Uterus (tissue), 4 donors: ENCODE measurements around the gene TRIM38. TPM values are rescaled to one million over a fixed set of nuclear protein-coding genes. Genes with fewer than 3 reads are reported as not detected.

ENCODE experiments used
- DNase-seq, 2 donors: peaks; one replicate each; pipeline ENCODE4 v3.0.0-alpha.2; 2019 to 2020
- H3K27ac ChIP-seq, 2 donors: fragments of 200-600 bp; sonication (generic); 1 replicate in 1 of 2; 2 replicates in 1 of 2; pipeline ENCODE4 v1.5.1; 2016 to 2018
- H3K27me3 ChIP-seq, 2 donors: fragments of 200-600 bp; sonication (generic); one replicate each; pipeline ENCODE4 v1.5.1; 2018 to 2019; ENCODE audit warnings: control low read depth in 1 of 2
- H3K36me3 ChIP-seq, 2 donors: fragments of 200-600 bp; sonication (generic); one replicate each; pipeline ENCODE4 v1.5.1; 2019; ENCODE audit warnings: control low read depth in 1 of 2
- H3K4me1 ChIP-seq, 2 donors: fragments of 200-600 bp; sonication (generic); one replicate each; pipeline ENCODE4 v1.5.1; 2018 to 2019; ENCODE audit warnings: control low read depth in 1 of 2
- H3K4me3 ChIP-seq, 2 donors: fragments of 200-600 bp; sonication (generic); 1 replicate in 1 of 2; 2 replicates in 1 of 2; pipeline ENCODE4 v1.5.1; 2018 to 2019; ENCODE audit warnings: mild to moderate bottlenecking in 1 of 2
- H3K9me3 ChIP-seq, 2 donors: fragments of 200-600 bp; sonication (generic); one replicate each; pipeline ENCODE4 v1.5.1; 2019; ENCODE audit warnings: control low read depth in 1 of 2
- POLR2A ChIP-seq, 2 donors: fragments of 450-650 bp; IDR thresholded peaks; one replicate each; pipeline ENCODE4 v1.6.1; 2016; ENCODE audit warnings: antibody characterized with exemption in 2 of 2, mild to moderate bottlenecking in 1 of 2, moderate library complexity in 1 of 2
- intact Hi-C: fragments of 100-400 bp; cut with DNase I; formaldehyde crosslinking; loops from one replicate; pipeline ENCODE4 v1.15.1; 2023; ENCODE audit warnings: low total_unique reads
- total RNA-seq, 4 donors: library from RNA; depleted of rRNA in 3 of 4; stranded (reverse); fragments of >200 nt in 3 of 4; gene quantifications; one replicate each; pipeline versions ENCODE4 v1.1.0 to v1.2.4, GENCODE V29; 2014 to 2023
- TF ChIP-seq, protein P1 (sequence below), 4 experiments: fragments of 200-600 bp in 2 of 4; fragments of 450-650 bp in 2 of 4; sonication (generic) in 2 of 4; IDR thresholded peaks; one replicate each; pipeline ENCODE4 v1.5.1; 2016 to 2019; ENCODE audit warnings: antibody characterized with exemption in 4 of 4, mild to moderate bottlenecking in 2 of 4, moderate library complexity in 1 of 4
- donor health status: DM: yes; HTN: yes; CAD: no.

TRIM38 gene
- total RNA-seq, 4 donors from 2014 or later = 9.1 to 18.5 (median 10.6) TPM

DNA sequence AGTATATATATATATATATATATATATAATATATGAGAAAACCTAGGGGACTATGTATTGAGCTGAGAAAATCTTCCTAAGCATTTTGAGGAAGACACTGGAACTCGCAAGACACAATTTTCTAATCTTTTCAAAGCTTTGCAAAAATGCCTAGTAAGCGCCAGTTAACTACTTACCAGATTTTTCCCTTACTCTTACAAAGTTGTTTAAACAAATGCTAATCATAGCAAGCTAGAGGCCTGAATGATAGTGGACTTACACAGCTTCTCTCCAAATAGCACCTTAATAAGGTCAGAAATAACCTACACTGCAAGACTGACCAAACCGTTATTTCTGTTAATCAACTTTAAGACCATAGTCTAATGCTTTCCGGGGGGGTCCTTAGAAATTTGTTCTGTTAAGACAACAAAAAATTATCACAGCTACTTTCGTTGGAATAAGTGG, 68.6 kb downstream of the TRIM38 start:
- no peaks in the 10 kb centered on the region for H3K27me3 ChIP-seq
- H3K36me3 ChIP-seq = no peaks in the 10 kb centered on the region
- DNase-seq = no peak
- H3K4me1 ChIP-seq = no peaks in the 10 kb centered on the region
- H3K27ac ChIP-seq = no peak overlapping the region
- intact Hi-C loops = no loop called here
- H3K4me3 ChIP-seq = no peak overlapping the region
- no peaks in the 10 kb centered on the region for H3K9me3 ChIP-seq
- TF ChIP-seq, protein P1, sequence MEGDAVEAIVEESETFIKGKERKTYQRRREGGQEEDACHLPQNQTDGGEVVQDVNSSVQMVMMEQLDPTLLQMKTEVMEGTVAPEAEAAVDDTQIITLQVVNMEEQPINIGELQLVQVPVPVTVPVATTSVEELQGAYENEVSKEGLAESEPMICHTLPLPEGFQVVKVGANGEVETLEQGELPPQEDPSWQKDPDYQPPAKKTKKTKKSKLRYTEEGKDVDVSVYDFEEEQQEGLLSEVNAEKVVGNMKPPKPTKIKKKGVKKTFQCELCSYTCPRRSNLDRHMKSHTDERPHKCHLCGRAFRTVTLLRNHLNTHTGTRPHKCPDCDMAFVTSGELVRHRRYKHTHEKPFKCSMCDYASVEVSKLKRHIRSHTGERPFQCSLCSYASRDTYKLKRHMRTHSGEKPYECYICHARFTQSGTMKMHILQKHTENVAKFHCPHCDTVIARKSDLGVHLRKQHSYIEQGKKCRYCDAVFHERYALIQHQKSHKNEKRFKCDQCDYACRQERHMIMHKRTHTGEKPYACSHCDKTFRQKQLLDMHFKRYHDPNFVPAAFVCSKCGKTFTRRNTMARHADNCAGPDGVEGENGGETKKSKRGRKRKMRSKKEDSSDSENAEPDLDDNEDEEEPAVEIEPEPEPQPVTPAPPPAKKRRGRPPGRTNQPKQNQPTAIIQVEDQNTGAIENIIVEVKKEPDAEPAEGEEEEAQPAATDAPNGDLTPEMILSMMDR (IDR thresholded peaks at IDR 0.05) = no peak
- TF ChIP-seq POLR2A (IDR thresholded peaks at IDR 0.05) = no peak

DNA sequence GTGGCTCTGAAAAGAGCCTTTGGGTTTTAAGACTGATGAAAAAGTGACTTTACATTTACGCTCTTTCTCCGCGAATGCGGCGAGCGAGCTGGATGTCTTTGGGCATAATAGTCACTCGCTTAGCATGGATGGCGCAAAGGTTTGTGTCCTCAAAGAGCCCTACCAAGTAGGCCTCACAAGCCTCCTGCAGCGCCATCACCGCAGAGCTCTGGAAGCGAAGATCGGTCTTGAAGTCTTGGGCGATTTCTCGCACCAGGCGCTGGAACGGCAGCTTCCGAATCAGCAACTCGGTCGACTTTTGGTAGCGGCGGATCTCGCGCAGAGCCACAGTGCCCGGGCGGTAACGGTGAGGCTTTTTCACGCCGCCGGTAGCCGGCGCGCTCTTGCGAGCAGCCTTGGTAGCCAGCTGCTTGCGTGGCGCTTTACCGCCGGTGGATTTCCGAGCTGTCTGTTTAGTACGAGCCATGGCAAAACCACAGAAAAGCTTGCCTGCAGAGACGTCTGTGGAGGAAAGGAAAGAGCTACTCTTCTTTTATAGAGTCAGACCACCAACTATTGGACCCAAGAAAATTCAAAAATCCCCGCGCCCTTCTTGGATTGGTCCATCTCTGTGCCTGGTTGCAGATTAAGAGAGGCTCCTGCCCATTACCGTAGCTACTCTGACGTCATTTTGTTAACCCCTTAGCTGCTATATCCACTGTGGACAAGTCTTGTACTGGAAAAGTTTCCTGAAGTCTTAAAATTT, 69.2 kb downstream of the TRIM38 start:
- H3K27ac ChIP-seq = peak overlapping the region; percentile 82 to 91
- intact Hi-C loops = no loop called here

DNA sequence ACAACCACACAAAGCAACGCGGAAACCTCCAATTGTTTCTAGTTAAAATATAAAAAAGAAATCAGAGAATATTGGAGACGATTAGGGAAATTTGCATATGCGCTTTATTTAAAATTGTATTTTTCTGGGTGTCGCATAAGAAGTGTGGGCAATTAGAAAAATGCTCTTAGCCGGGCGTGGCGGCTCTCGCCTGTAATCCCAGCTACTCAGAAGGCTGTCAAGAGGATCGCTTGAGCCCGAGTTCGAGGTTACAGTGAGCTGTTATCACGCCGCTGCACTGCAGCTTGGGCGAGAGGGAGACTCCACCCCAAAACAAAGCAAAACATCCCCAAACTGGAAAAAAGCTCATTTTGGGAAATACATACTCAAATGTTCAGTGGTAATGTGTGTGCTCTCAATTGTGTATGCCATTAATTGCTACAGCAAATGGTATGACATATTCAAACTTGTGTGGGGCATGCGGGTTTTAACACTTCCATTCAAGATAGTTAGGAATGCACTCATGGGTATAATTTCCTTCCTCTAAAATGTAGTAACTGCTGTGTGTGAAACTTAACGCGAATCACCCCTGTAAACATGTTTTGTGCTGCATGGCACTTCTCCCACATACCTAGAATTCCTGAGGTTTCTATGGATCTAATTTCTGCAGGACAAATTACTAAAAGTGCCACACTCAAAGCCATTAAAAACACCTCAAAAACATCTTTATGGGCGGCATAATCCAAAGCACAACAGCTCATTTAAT, 69.9 kb downstream of the TRIM38 start:
- no peak for DNase-seq
- intact Hi-C loops = no loop called here
- H3K4me1 ChIP-seq = no peaks in the 10 kb centered on the region

More for the DNA sequence above, 69.2 kb downstream of the TRIM38 start:
- DNase-seq = peak; percentile 78 to 91
- H3K36me3 ChIP-seq = no peaks in the 10 kb centered on the region
- peak overlapping the region; percentile 44 to 62 for H3K4me3 ChIP-seq
- no peaks in the 10 kb centered on the region for H3K9me3 ChIP-seq
- H3K27me3 ChIP-seq = no peaks in the 10 kb centered on the region
- H3K4me1 ChIP-seq = no peaks in the 10 kb centered on the region
- TF ChIP-seq POLR2A (IDR thresholded peaks at IDR 0.05) = no peak
- TF ChIP-seq, protein P1 (IDR thresholded peaks at IDR 0.05) = no peak

DNA sequence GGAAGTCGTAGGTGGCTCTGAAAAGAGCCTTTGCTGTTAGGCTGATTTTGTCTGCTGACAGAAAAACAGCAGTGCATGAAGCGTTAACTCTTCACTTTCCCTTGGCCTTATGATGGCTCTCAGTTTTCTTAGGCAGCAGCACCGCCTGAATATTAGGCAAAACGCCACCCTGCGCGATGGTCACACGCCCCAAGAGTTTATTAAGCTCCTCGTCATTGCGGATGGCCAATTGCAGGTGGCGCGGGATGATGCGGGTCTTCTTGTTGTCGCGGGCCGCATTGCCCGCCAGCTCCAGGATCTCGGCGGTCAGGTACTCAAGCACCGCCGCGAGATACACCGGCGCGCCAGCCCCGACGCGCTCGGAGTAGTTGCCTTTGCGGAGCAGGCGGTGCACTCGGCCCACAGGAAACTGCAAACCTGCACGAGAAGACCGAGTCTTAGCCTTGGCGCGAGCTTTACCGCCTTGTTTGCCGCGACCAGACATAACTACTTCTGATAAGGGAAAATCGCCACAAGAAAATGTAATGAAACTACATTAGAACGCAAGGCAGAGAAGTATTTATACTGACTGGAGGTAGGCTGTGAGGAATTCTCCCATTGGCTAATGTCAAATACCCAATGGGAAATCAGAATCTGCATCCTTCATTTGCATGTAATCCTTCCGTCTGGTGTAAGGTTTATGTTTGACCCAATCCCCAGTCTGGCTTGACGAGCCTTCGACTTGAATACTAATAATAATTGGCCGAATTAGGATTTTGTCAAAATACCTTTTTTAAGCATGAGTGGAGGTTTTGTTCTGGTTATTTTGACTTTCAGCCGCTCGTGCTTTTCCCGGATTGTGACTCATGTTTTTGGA, 70.7 kb downstream of the TRIM38 start:
- H3K4me3 ChIP-seq = peak overlapping the region; percentile 44 to 62
- H3K36me3 ChIP-seq = no peaks in the 10 kb centered on the region
- no peaks in the 10 kb centered on the region for H3K4me1 ChIP-seq
- H3K27ac ChIP-seq = peak overlapping the region; percentile 82 to 91
- intact Hi-C loops = no loop called here
- H3K9me3 ChIP-seq = no peaks in the 10 kb centered on the region
- DNase-seq = peak; percentile 59 to 78
- TF ChIP-seq, protein P1 (IDR thresholded peaks at IDR 0.05) = peak in 1 of 4 experiments; percentile 14
- TF ChIP-seq POLR2A (IDR thresholded peaks at IDR 0.05) = peak; percentile 68 to 95
- H3K27me3 ChIP-seq = no peaks in the 10 kb centered on the region

More for the DNA sequence above, 69.9 kb downstream of the TRIM38 start:
- Histone ChIP-seq H3K36me3 (no peaks in the 10 kb centered on the region), H3K27ac (peak overlapping the region; percentile 82 to 91), H3K4me3 (peak overlapping the region; percentile 44 to 62), H3K9me3 (no peaks in the 10 kb centered on the region), H3K27me3 (no peaks in the 10 kb centered on the region)
- no peak for TF ChIP-seq POLR2A (IDR thresholded peaks at IDR 0.05)
- TF ChIP-seq, protein P1 (IDR thresholded peaks at IDR 0.05) = no peak
